PFSK-1 (cell line): ENCODE measurements around the gene MORC4.

Source experiments
- FOXP2 ChIP-seq: optimal IDR thresholded peaks from 2 replicates; pipeline ENCODE3; 2011; ENCODE audit warnings: borderline replicate concordance, control low read depth, inconsistent platforms; ENCODE audit not compliant: insufficient read depth; ENCODE audit errors: extremely low read length, extremely low read depth
- POLR2AphosphoS5 ChIP-seq: IDR thresholded peaks from 2 replicates; pipeline ENCODE4 v1.6.1; 2012; ENCODE audit warnings: low read depth, mild to moderate bottlenecking, control low read depth, low read length, moderate library complexity
- REST ChIP-seq, 2 experiments: IDR thresholded peaks; 2 replicates each; pipeline versions ENCODE4 v1.6.1 to v1.8.0; 2011 to 2012; ENCODE audit warnings: low read depth in 2 of 2, low read length in 2 of 2, control low read depth in 1 of 2, inconsistent platforms in 1 of 2, mild to moderate bottlenecking in 1 of 2, moderate library complexity in 1 of 2; ENCODE audit not compliant: insufficient read depth in 1 of 2
- SIN3A ChIP-seq: IDR thresholded peaks from 2 replicates; pipeline ENCODE4 v1.6.1; 2012; ENCODE audit warnings: mild to moderate bottlenecking, low read length, moderate library complexity, borderline replicate concordance; ENCODE audit not compliant: insufficient read depth
- TAF1 ChIP-seq: IDR thresholded peaks from 2 replicates; pipeline ENCODE4 v1.6.1; 2012; ENCODE audit warnings: low read length, control low read depth, borderline replicate concordance; ENCODE audit not compliant: insufficient read depth

MORC4 gene

DNA sequence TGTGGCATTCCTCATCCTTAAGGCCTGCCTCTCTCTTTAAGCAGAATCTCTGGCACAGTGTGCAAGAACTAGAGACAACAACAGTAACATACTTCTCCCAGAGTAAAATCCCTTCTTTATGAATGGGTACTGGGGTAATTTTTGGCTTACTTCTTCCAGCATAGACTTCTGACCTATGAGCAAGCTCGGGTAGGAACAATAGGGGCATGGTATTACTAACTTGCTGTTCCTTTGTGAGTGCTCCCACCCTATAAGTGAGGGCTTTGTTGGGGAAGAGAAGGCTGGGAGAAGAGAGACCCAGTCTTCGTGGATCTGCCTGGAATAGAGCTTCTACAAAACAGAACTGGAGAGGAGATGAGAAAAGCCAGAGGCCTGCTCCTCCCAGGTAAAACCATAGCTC is 49.6 kb downstream of the MORC4 start:
- no peak for TF ChIP-seq TAF1
- no peak for TF ChIP-seq POLR2AphosphoS5
- TF ChIP-seq REST (IDR thresholded peaks at IDR 0.05; ENCODE audit: insufficient read depth in 1 of 2, low read depth in 2 of 2, low read length in 2 of 2) = no peak
- no peak for TF ChIP-seq SIN3A
- no peak for TF ChIP-seq FOXP2

DNA sequence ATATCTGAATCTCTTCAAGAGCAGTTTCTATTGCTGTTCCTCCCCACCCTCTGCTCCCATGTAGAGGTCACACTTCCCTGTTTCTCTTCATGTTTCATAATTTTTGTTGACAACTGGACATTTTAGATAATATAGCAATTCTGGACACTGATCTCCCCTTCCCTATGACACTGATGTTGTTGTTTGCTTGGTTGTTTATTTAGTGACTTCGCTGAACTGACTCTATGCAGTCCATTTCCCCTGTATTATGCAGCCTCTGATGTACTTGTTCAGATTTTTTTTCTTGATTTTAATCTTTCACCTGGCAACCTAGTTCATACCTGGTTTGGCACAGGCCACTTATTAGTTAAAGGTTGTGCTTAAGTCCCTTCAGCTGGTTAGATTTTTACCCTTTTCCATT is 50.6 kb downstream of the MORC4 start:
- no peak for TF ChIP-seq REST (IDR thresholded peaks at IDR 0.05; ENCODE audit: insufficient read depth in 1 of 2, low read depth in 2 of 2, low read length in 2 of 2)
- TF ChIP-seq POLR2AphosphoS5 = no peak
- no peak for TF ChIP-seq FOXP2
- no peak for TF ChIP-seq SIN3A
- no peak for TF ChIP-seq TAF1

DNA sequence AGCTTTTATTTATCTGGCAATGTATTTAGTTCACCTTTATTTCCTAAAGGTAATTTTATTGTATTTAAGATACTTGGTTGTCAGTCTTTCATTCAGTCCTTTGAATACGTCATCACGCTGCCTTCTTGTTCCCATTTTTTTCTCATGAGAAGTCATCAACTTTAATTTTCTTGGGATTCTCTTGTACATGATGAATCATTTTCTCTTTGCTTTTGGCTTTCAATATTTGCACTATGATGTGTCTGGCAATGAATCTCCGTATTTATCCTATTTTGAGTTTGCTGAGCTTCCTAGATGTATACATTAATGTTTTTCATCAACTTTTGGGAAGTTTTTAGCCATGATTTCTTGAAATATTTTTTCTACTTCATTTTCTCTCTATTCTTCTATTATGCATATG is 51.4 kb downstream of the MORC4 start:
- no peak for TF ChIP-seq REST (IDR thresholded peaks at IDR 0.05; ENCODE audit: insufficient read depth in 1 of 2, low read depth in 2 of 2, low read length in 2 of 2)
- no peak for TF ChIP-seq TAF1

- TF ChIP-seq REST (IDR thresholded peaks at IDR 0.05; ENCODE audit: insufficient read depth in 1 of 2, low read depth in 2 of 2, low read length in 2 of 2) (no peak), TAF1 (no peak), SIN3A (no peak), POLR2AphosphoS5 (no peak), FOXP2 (no peak)
Measured at GRCh38 chrX:106946464-106946863, 53.5 kb downstream of the MORC4 start.

DNA sequence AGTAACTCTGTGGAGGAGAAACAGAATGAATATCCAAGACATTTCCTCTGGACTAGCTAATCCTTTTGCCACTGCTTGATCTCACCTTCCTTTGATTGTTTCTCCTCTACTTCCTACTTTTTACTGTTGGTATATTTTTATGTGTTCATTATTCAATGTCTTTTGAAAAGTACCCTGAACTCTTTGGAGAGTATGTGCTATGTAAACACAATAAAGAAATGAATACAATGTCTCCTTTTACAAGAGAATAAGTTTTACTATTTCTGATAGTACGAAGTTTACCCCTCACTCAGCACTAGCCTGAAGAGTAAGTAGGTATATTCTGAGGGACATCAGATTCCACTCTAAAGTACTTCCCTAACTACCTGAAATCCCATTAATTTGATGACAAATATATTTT is 59.9 kb downstream of the MORC4 start:
- TF ChIP-seq POLR2AphosphoS5 (no peak), TAF1 (no peak), REST (IDR thresholded peaks at IDR 0.05; ENCODE audit: insufficient read depth in 1 of 2, low read depth in 2 of 2, low read length in 2 of 2) (no peak), SIN3A (no peak), FOXP2 (no peak)
